Measurements from ENCODE around the gene PIEZO1.

The PIEZO1 gene

GRCh38 chr16:88761143-88761534 lies 23.9 kb downstream of the PIEZO1 start:
- TF ChIP-seq CTCF (IDR thresholded peaks at IDR 0.05; ENCODE audit: borderline replicate concordance, control extremely low read depth, extremely low read depth, insufficient read depth, missing control alignments) = no peak
- DNase-seq (ENCODE audit: low spot score) = no peak
- in situ Hi-C loops (cut with MboI; ENCODE audit: low sequenced_read_pairs, unreplicated experiment) = no loop called here

GRCh38 chr16:88760424-88761142 lies 24.4 kb downstream of the PIEZO1 start:
- in situ Hi-C loops (cut with MboI; ENCODE audit: low sequenced_read_pairs, unreplicated experiment) = no loop called here
- TF ChIP-seq CTCF (IDR thresholded peaks at IDR 0.05; ENCODE audit: borderline replicate concordance, control extremely low read depth, extremely low read depth, insufficient read depth, missing control alignments) = no peak
- no peak for DNase-seq (ENCODE audit: low spot score)

GRCh38 chr16:88759976-88760350 lies 25.1 kb downstream of the PIEZO1 start:
- in situ Hi-C loops (cut with MboI; ENCODE audit: low sequenced_read_pairs, unreplicated experiment) = no loop called here
- DNase-seq (ENCODE audit: low spot score) = no peak
- no peak for TF ChIP-seq CTCF (IDR thresholded peaks at IDR 0.05; ENCODE audit: borderline replicate concordance, control extremely low read depth, extremely low read depth, insufficient read depth, missing control alignments)

GRCh38 chr16:88759245-88759975 lies 25.6 kb downstream of the PIEZO1 start:
- in situ Hi-C loops (cut with MboI; ENCODE audit: low sequenced_read_pairs, unreplicated experiment) = no loop called here
- no peak for TF ChIP-seq CTCF (IDR thresholded peaks at IDR 0.05; ENCODE audit: borderline replicate concordance, control extremely low read depth, extremely low read depth, insufficient read depth, missing control alignments)
- DNase-seq (ENCODE audit: low spot score) = no peak

- TF ChIP-seq CTCF (IDR thresholded peaks at IDR 0.05; ENCODE audit: borderline replicate concordance, control extremely low read depth, extremely low read depth, insufficient read depth, missing control alignments) = no peak
- DNase-seq (ENCODE audit: low spot score) = no peak
- in situ Hi-C loops (cut with MboI; ENCODE audit: low sequenced_read_pairs, unreplicated experiment) = no loop called here
Observed at GRCh38 chr16:88758944-88759244, 26.1 kb downstream of the PIEZO1 start.

- in situ Hi-C loops (cut with MboI; ENCODE audit: low sequenced_read_pairs, unreplicated experiment) = no loop called here
- no peak for TF ChIP-seq CTCF (IDR thresholded peaks at IDR 0.05; ENCODE audit: borderline replicate concordance, control extremely low read depth, extremely low read depth, insufficient read depth, missing control alignments)
- DNase-seq (ENCODE audit: low spot score) = no peak
Observed at GRCh38 chr16:88758227-88758943, 26.6 kb downstream of the PIEZO1 start.

All from GM13976 (cell line).